SK-N-SH (cell line): Measurements from ENCODE around the gene UNC5B. TPM values are rescaled to one million over a fixed set of nuclear protein-coding genes. Genes with fewer than 3 reads are reported as not detected.

Source experiments
- CTCF ChIA-PET: fragments of 300-600, 350-600 bp; formaldehyde crosslinking; extraction: SDS; loops from one replicate; lab custom pipeline; 2021; lab: Yijun Ruan, JAX
- POLR2A ChIA-PET: fragments of 350-600 bp; sonication (Branson Sonifier 250); formaldehyde crosslinking; extraction: SDS; loops from one replicate; lab custom pipeline; 2020; ENCODE audit warnings: antibody characterized with exemption, inconsistent platforms; lab: Yijun Ruan, JAX
- DNase-seq: peaks from one replicate; pipeline ENCODE4 v3.0.0; 2012
- H2AFZ ChIP-seq: fragments of 200-600 bp; sonication (generic); 2 replicates; pipeline ENCODE4 v1.8.1; 2016; ENCODE audit warnings: antibody characterized with exemption, mild to moderate bottlenecking, low read depth
- H3F3A ChIP-seq: fragments of 200-600 bp; sonication (generic); replicated peaks from 2 replicates; pipeline ENCODE3; 2016; ENCODE audit warnings: antibody characterized with exemption, mild to moderate bottlenecking; ENCODE audit not compliant: insufficient read depth
- H3K27ac ChIP-seq, 2 experiments: fragments of 200-500 bp in 1 of 2; fragments of 200-600 bp in 1 of 2; sonication (Bioruptor generic) in 1 of 2; sonication (generic), shearing (Covaris generic) in 1 of 2; 2 replicates each; pipeline versions ENCODE4 v1.5.1 to v1.6.1; 2014 to 2016; ENCODE audit warnings: low read depth in 2 of 2, inconsistent platforms in 1 of 2, low read length in 1 of 2, mild to moderate bottlenecking in 1 of 2, mixed read lengths in 1 of 2
- H3K27me3 ChIP-seq: fragments of 200-600 bp; sonication (generic), shearing (Covaris generic); 2 replicates; pipeline ENCODE4 v1.6.1; 2016; ENCODE audit warnings: mixed run types; ENCODE audit not compliant: insufficient read depth
- H3K36me3 ChIP-seq, 2 experiments: fragments of 200-500 bp in 1 of 2; fragments of 200-600 bp in 1 of 2; sonication (Bioruptor generic) in 1 of 2; sonication (generic) in 1 of 2; replicated peaks in 1 of 2; 2 replicates each; pipeline versions ENCODE3 to v1.5.1; 2014 to 2016; ENCODE audit warnings: low read length in 1 of 2, mild to moderate bottlenecking in 1 of 2; ENCODE audit not compliant: insufficient read depth in 2 of 2, control insufficient read depth in 1 of 2
- H3K4me1 ChIP-seq, 2 experiments: fragments of 200-500 bp in 1 of 2; fragments of 200-600 bp in 1 of 2; sonication (Bioruptor generic) in 1 of 2; sonication (generic), shearing (Covaris generic) in 1 of 2; 2 replicates each; pipeline versions ENCODE4 v1.5.1 to v1.6.1; 2014 to 2016; ENCODE audit warnings: low read depth in 1 of 2, low read length in 1 of 2, mixed run types in 1 of 2; ENCODE audit not compliant: insufficient read depth in 2 of 2, control insufficient read depth in 1 of 2
- H3K4me2 ChIP-seq: fragments of 200-600 bp; sonication (generic), shearing (Covaris generic); 2 replicates; pipeline ENCODE4 v1.6.1; 2017; ENCODE audit warnings: mixed run types
- H3K4me3 ChIP-seq, 2 experiments: fragments of 200-500 bp in 1 of 2; fragments of 200-600 bp in 1 of 2; sonication (Bioruptor generic) in 1 of 2; sonication (generic), shearing (Covaris generic) in 1 of 2; 2 replicates each; pipeline versions ENCODE4 v1.5.1 to v1.8.1; 2014 to 2016; ENCODE audit warnings: low read depth in 2 of 2, inconsistent platforms in 1 of 2, low read length in 1 of 2, mild to moderate bottlenecking in 1 of 2, mixed read lengths in 1 of 2, moderate library complexity in 1 of 2
- H3K79me2 ChIP-seq: fragments of 200-600 bp; sonication (generic); 2 replicates; pipeline ENCODE4 v1.8.1; 2017; ENCODE audit warnings: mild to moderate bottlenecking; ENCODE audit not compliant: insufficient read depth
- H3K9ac ChIP-seq: fragments of 200-600 bp; sonication (generic); 2 replicates; pipeline ENCODE4 v1.6.1; 2017; ENCODE audit warnings: mixed run types
- H3K9me2 ChIP-seq: fragments of 200-600 bp; sonication (generic); 2 replicates; pipeline ENCODE4 v1.6.1; 2017; ENCODE audit warnings: mixed run types
- H3K9me3 ChIP-seq: fragments of 200-600 bp; sonication (generic); 2 replicates; pipeline ENCODE4 v1.6.1; 2017; ENCODE audit warnings: mixed run types, mild to moderate bottlenecking, moderate library complexity
- H4K20me1 ChIP-seq: fragments of 200-600 bp; sonication (generic); 2 replicates; pipeline ENCODE4 v1.6.1; 2017; ENCODE audit warnings: mild to moderate bottlenecking, mixed run types; ENCODE audit not compliant: insufficient read depth
- GABPA ChIP-seq: IDR thresholded peaks from 2 replicates; pipeline ENCODE4 v1.4.0; 2012; ENCODE audit warnings: low read depth, mild to moderate bottlenecking
- MXI1 ChIP-seq: IDR thresholded peaks from 2 replicates; pipeline ENCODE4 v1.6.1; 2012; ENCODE audit warnings: mild to moderate bottlenecking, low read depth, low read length, improper control_type of control experiment
- POLR2AphosphoS5 ChIP-seq: IDR thresholded peaks from 2 replicates; pipeline ENCODE4 v1.6.1; 2012; ENCODE audit warnings: low read depth, low read length
- USF2 ChIP-seq: fragments of 150-350 bp; IDR thresholded peaks from 2 replicates; pipeline ENCODE4 v1.6.1; 2017; ENCODE audit warnings: antibody characterized with exemption, low read length, low read depth, borderline replicate concordance
- WGBS: methylation state at CpG from one replicate; pipeline ENCODE4 v1.1.6; 2017; ENCODE audit warnings: low lambda C conversion rate; 5-methylcytosine and 5-hydroxymethylcytosine counted together
- polyA plus RNA-seq, 3 experiments: library from polyadenylated mRNA; depleted of rRNA; stranded (reverse); fragments of >200 nt; gene quantifications; 2 replicates each; pipeline ENCODE4 v1.2.3, GENCODE V29; 2012
- TF ChIP-seq, protein P1 (sequence below): IDR thresholded peaks from 2 replicates; pipeline ENCODE4 v1.4.0; 2012; ENCODE audit warnings: low read depth, borderline replicate concordance
- TF ChIP-seq, protein P2 (sequence below): IDR thresholded peaks from 2 replicates; pipeline ENCODE4 v1.4.0; 2012; ENCODE audit warnings: low read depth
- TF ChIP-seq, protein P3 (sequence below): IDR thresholded peaks from 2 replicates; pipeline ENCODE4; 2012

Gene UNC5B
- polyA plus RNA-seq, 1 of the 3 experiments (the other 2 are of a cell fraction): 13.8 TPM

- H3K4me2 ChIP-seq: no peak overlapping the region
- WGBS: 95% methylated on average over 3 of the region's 4 CpGs
- DNase-seq: no peak
- H3K9me3 ChIP-seq: no peaks in the 10 kb centered on the region
- CTCF ChIA-PET: interaction anchor here (0.8 to 9.3 kb wide), 7 partner anchors 11 to 332 kb away, joined by 3 to 106 read pairs (median 4); no protein-coding TSS in a partner anchor
- H3K9me2 ChIP-seq: no peaks in the 10 kb centered on the region
- H3K4me3 ChIP-seq: no peak overlapping the region
- peaks cover 19% of the 10 kb centered on the region for H3F3A ChIP-seq
- no peak overlapping the region for H3K9ac ChIP-seq
- H3K79me2 ChIP-seq: peaks cover 80% of the 10 kb centered on the region
- POLR2A ChIA-PET: interaction anchor here (1.2 kb wide), 1 partner anchor 19 kb away, joined by 3 read pairs; no protein-coding TSS in a partner anchor
- H3K27me3 ChIP-seq: no peaks in the 10 kb centered on the region
- peaks cover 46 to 97% of the 10 kb centered on the region in 2 experiments for H3K4me1 ChIP-seq
- peaks cover 0 to 2% of the 10 kb centered on the region in 2 experiments for H3K36me3 ChIP-seq
- no peak overlapping the region for H2AFZ ChIP-seq
- peak overlapping the region in 1 of 2 experiments; percentile 100; a peak in 2 of 4 replicates for H3K27ac ChIP-seq
- peaks cover 39% of the 10 kb centered on the region; the same call in 1 of the 2 replicates for H4K20me1 ChIP-seq
- TF ChIP-seq, protein P1, sequence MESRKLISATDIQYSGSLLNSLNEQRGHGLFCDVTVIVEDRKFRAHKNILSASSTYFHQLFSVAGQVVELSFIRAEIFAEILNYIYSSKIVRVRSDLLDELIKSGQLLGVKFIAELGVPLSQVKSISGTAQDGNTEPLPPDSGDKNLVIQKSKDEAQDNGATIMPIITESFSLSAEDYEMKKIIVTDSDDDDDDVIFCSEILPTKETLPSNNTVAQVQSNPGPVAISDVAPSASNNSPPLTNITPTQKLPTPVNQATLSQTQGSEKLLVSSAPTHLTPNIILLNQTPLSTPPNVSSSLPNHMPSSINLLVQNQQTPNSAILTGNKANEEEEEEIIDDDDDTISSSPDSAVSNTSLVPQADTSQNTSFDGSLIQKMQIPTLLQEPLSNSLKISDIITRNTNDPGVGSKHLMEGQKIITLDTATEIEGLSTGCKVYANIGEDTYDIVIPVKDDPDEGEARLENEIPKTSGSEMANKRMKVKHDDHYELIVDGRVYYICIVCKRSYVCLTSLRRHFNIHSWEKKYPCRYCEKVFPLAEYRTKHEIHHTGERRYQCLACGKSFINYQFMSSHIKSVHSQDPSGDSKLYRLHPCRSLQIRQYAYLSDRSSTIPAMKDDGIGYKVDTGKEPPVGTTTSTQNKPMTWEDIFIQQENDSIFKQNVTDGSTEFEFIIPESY: no peak
- TF ChIP-seq, protein P2, sequence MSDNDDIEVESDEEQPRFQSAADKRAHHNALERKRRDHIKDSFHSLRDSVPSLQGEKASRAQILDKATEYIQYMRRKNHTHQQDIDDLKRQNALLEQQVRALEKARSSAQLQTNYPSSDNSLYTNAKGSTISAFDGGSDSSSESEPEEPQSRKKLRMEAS: no peak
- TF ChIP-seq, protein P3, sequence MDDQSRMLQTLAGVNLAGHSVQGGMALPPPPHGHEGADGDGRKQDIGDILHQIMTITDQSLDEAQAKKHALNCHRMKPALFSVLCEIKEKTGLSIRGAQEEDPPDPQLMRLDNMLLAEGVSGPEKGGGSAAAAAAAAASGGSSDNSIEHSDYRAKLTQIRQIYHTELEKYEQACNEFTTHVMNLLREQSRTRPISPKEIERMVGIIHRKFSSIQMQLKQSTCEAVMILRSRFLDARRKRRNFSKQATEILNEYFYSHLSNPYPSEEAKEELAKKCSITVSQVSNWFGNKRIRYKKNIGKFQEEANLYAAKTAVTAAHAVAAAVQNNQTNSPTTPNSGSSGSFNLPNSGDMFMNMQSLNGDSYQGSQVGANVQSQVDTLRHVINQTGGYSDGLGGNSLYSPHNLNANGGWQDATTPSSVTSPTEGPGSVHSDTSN: no peak
- no peak for TF ChIP-seq USF2
These were observed 45.7 kb downstream of the UNC5B start for GRCh38 chr10:71258046-71258445.

- Histone ChIP-seq H3K9me2 (no peaks in the 10 kb centered on the region), H3K27ac (peak overlapping the region in 1 of 2 experiments; percentile 100; a peak in 3 of 4 replicates), H2AFZ (no peak overlapping the region), H3K79me2 (peaks cover 80% of the 10 kb centered on the region), H4K20me1 (peaks cover 34% of the 10 kb centered on the region; the same call in 1 of the 2 replicates), H3K9ac (no peak overlapping the region), H3K4me2 (peak overlapping the region; percentile 70; the same call in 1 of the 2 replicates), H3K4me3 (no peak overlapping the region), H3F3A (peaks cover 19% of the 10 kb centered on the region), H3K9me3 (no peaks in the 10 kb centered on the region), H3K36me3 (peaks cover 0 to 2% of the 10 kb centered on the region in 2 experiments), H3K27me3 (no peaks in the 10 kb centered on the region), H3K4me1 (peaks cover 42 to 97% of the 10 kb centered on the region in 2 experiments)
- no peak for TF ChIP-seq MXI1
- TF ChIP-seq POLR2AphosphoS5: no peak
- TF ChIP-seq GABPA: no peak
- no peak for DNase-seq
- WGBS: 86% methylated on average over 6 of the region's 9 CpGs
- ChIA-PET CTCF (interaction anchor here (0.8 to 9.3 kb wide), 5 partner anchors 11 to 26 kb away, joined by 3 to 106 read pairs (median 3); no protein-coding TSS in a partner anchor), POLR2A (interaction anchor here (1.2 to 2.6 kb wide), 3 partner anchors 19 to 43 kb away, joined by 3 to 8 read pairs (median 4); no protein-coding TSS in a partner anchor)
These were observed 46.2 kb downstream of the UNC5B start for GRCh38 chr10:71258446-71259145.
